ENCODE measurements around the gene ELFN2.

The ELFN2 gene

GRCh38 chr22:37377138-37377537, 50.1 kb downstream of the ELFN2 start:
- peak overlapping the region in 4 of 11 experiments; percentile 23 to 94 (median 80); a peak in 2 of 22 replicates for H3K27ac ChIP-seq
- H3K4me3 ChIP-seq = no peak overlapping the region
- H3K4me2 ChIP-seq = peak overlapping the region in 9 of 11 experiments; percentile 92 to 100 (median 98); a peak in 17 of 22 replicates
- H4K20me1 ChIP-seq = peaks cover 0 to 77% (median 4%) of the 10 kb centered on the region in 11 experiments; a peak in 9 of 22 replicates
- no peak for TF ChIP-seq Cebpa-rat (IDR thresholded peaks at IDR 0.05)
- no peaks in the 10 kb centered on the region for H3K36me3 ChIP-seq
- peak overlapping the region in 4 of 11 experiments; percentile 55 to 83 (median 79); a peak in 6 of 22 replicates for H3K9ac ChIP-seq
- no peaks in the 10 kb centered on the region for H3K9me3 ChIP-seq (replicated peaks in 1 of 11)
- peaks cover 62 to 100% (median 100%) of the 10 kb centered on the region in 10 experiments for H3K4me1 ChIP-seq
- peaks cover 0 to 100% (median 0%) of the 10 kb centered on the region in 11 experiments; a peak in 11 of 22 replicates for H3K27me3 ChIP-seq

- TF ChIP-seq Cebpa-rat (IDR thresholded peaks at IDR 0.05) = no peak
- H3K4me1 ChIP-seq = peaks cover 66 to 100% (median 100%) of the 10 kb centered on the region in 10 experiments
- H3K27ac ChIP-seq = peak overlapping the region in 5 of 11 experiments; percentile 15 to 94 (median 86); a peak in 6 of 22 replicates
- H3K27me3 ChIP-seq = peaks cover 0 to 100% (median 0%) of the 10 kb centered on the region in 11 experiments; a peak in 11 of 22 replicates
- H3K4me3 ChIP-seq = no peak overlapping the region; a peak in 1 of 20 replicates
- H3K9me3 ChIP-seq (replicated peaks in 1 of 11) = no peaks in the 10 kb centered on the region
- no peaks in the 10 kb centered on the region for H3K36me3 ChIP-seq
- H3K9ac ChIP-seq = peak overlapping the region in 5 of 11 experiments; percentile 10 to 87 (median 81); a peak in 5 of 22 replicates
- peaks cover 0 to 82% (median 4%) of the 10 kb centered on the region in 11 experiments; a peak in 9 of 22 replicates for H4K20me1 ChIP-seq
- peak overlapping the region in 10 of 11 experiments; percentile 92 to 100 (median 98); a peak in 20 of 22 replicates for H3K4me2 ChIP-seq
Measured at GRCh38 chr22:37376643-37377042, 50.6 kb downstream of the ELFN2 start.

GRCh38 chr22:37375801-37376200, 51.5 kb downstream of the ELFN2 start:
- peaks cover 68 to 100% (median 100%) of the 10 kb centered on the region in 10 experiments for H3K4me1 ChIP-seq

GRCh38 chr22:37374571-37374970, 52.7 kb downstream of the ELFN2 start:
- Histone ChIP-seq H4K20me1 (peaks cover 0 to 85% (median 4%) of the 10 kb centered on the region in 11 experiments; a peak in 8 of 22 replicates), H3K4me2 (peak overlapping the region; percentile 91 to 100 (median 98)), H3K27me3 (peaks cover 0 to 86% (median 0%) of the 10 kb centered on the region in 11 experiments; a peak in 11 of 22 replicates), H3K4me1 (peaks cover 79 to 100% (median 100%) of the 10 kb centered on the region in 10 experiments), H3K9ac (peak overlapping the region in 7 of 11 experiments; percentile 28 to 87 (median 77); a peak in 12 of 22 replicates), H3K4me3 (peak overlapping the region in 8 of 10 experiments; percentile 15 to 69 (median 52); a peak in 12 of 20 replicates), H3K27ac (peak overlapping the region in 6 of 11 experiments; percentile 57 to 94 (median 80); a peak in 11 of 22 replicates), H3K36me3 (no peaks in the 10 kb centered on the region), H3K9me3 (replicated peaks in 1 of 11) (no peaks in the 10 kb centered on the region)
- TF ChIP-seq Cebpa-rat (IDR thresholded peaks at IDR 0.05) = no peak

More at GRCh38 chr22:37375801-37376200, 51.5 kb downstream of the ELFN2 start:
- H3K27me3 ChIP-seq = peaks cover 0 to 99% (median 0%) of the 10 kb centered on the region in 11 experiments; a peak in 11 of 22 replicates
- H3K9ac ChIP-seq = peak overlapping the region in 8 of 11 experiments; percentile 5 to 87 (median 62); a peak in 13 of 22 replicates
- H4K20me1 ChIP-seq = peaks cover 0 to 87% (median 4%) of the 10 kb centered on the region in 11 experiments; a peak in 9 of 22 replicates
- no peaks in the 10 kb centered on the region for H3K36me3 ChIP-seq
- no peak for TF ChIP-seq Cebpa-rat (IDR thresholded peaks at IDR 0.05)
- H3K4me3 ChIP-seq = peak overlapping the region in 7 of 10 experiments; percentile 21 to 69 (median 57); a peak in 13 of 20 replicates
- peak overlapping the region; percentile 91 to 100 (median 98) for H3K4me2 ChIP-seq
- no peaks in the 10 kb centered on the region for H3K9me3 ChIP-seq (replicated peaks in 1 of 11)
- peak overlapping the region in 7 of 11 experiments; percentile 47 to 94 (median 74); a peak in 12 of 22 replicates for H3K27ac ChIP-seq

- no peak for TF ChIP-seq Cebpa-rat (IDR thresholded peaks at IDR 0.05)
- Histone ChIP-seq H4K20me1 (peaks cover 0 to 74% (median 0%) of the 10 kb centered on the region in 11 experiments; a peak in 6 of 22 replicates), H3K9ac (peak overlapping the region in 9 of 11 experiments; percentile 51 to 87 (median 67); a peak in 17 of 22 replicates), H3K4me2 (peak overlapping the region; percentile 91 to 100 (median 98)), H3K9me3 (replicated peaks in 1 of 11) (no peaks in the 10 kb centered on the region), H3K27me3 (peaks cover 0 to 82% (median 0%) of the 10 kb centered on the region in 11 experiments; a peak in 11 of 22 replicates), H3K4me3 (peak overlapping the region; percentile 36 to 69 (median 60); a peak in 18 of 20 replicates), H3K27ac (peak overlapping the region in 7 of 11 experiments; percentile 62 to 94 (median 86); a peak in 13 of 22 replicates), H3K36me3 (no peaks in the 10 kb centered on the region), H3K4me1 (peaks cover 87 to 100% (median 100%) of the 10 kb centered on the region in 10 experiments)
Measured at GRCh38 chr22:37373451-37373850, 53.8 kb downstream of the ELFN2 start.

GRCh38 chr22:37371911-37372310, 55.4 kb downstream of the ELFN2 start:
- Histone ChIP-seq H3K9me3 (replicated peaks in 1 of 11) (no peaks in the 10 kb centered on the region), H3K27ac (peak overlapping the region in 8 of 11 experiments; percentile 62 to 94 (median 81); a peak in 15 of 22 replicates), H3K27me3 (peaks cover 0 to 67% (median 0%) of the 10 kb centered on the region in 11 experiments; a peak in 10 of 22 replicates), H3K4me2 (peak overlapping the region; percentile 79 to 100 (median 98)), H3K4me1 (peaks cover 95 to 100% (median 100%) of the 10 kb centered on the region in 10 experiments), H3K9ac (peak overlapping the region in 9 of 11 experiments; percentile 14 to 87 (median 67); a peak in 16 of 22 replicates), H4K20me1 (peaks cover 0 to 65% (median 0%) of the 10 kb centered on the region in 11 experiments; a peak in 4 of 22 replicates), H3K4me3 (peak overlapping the region in 7 of 10 experiments; percentile 57 to 69 (median 65); a peak in 13 of 20 replicates), H3K36me3 (no peaks in the 10 kb centered on the region)
- TF ChIP-seq Cebpa-rat (IDR thresholded peaks at IDR 0.05) = no peak

- Histone ChIP-seq H3K4me1 (peaks cover 97 to 100% (median 100%) of the 10 kb centered on the region in 10 experiments), H3K27me3 (peaks cover 0 to 67% (median 0%) of the 10 kb centered on the region in 11 experiments; a peak in 10 of 22 replicates), H3K36me3 (no peaks in the 10 kb centered on the region), H3K27ac (peak overlapping the region in 8 of 11 experiments; percentile 62 to 94 (median 81); a peak in 16 of 22 replicates), H3K4me3 (peak overlapping the region in 7 of 10 experiments; percentile 57 to 69 (median 65); a peak in 12 of 20 replicates), H3K4me2 (peak overlapping the region; percentile 79 to 100 (median 98)), H4K20me1 (peaks cover 0 to 65% (median 0%) of the 10 kb centered on the region in 11 experiments; a peak in 3 of 22 replicates), H3K9ac (peak overlapping the region in 8 of 11 experiments; percentile 34 to 87 (median 72); a peak in 17 of 22 replicates), H3K9me3 (replicated peaks in 1 of 11) (no peaks in the 10 kb centered on the region)
- TF ChIP-seq Cebpa-rat (IDR thresholded peaks at IDR 0.05) = no peak
Measured at GRCh38 chr22:37371491-37371890, 55.8 kb downstream of the ELFN2 start.

- peak overlapping the region in 9 of 11 experiments; percentile 4 to 94 (median 76); a peak in 17 of 22 replicates for H3K27ac ChIP-seq
- no peaks in the 10 kb centered on the region for H3K36me3 ChIP-seq
Measured at GRCh38 chr22:37370306-37370979, 56.8 kb downstream of the ELFN2 start.

More at GRCh38 chr22:37370306-37370979, 56.8 kb downstream of the ELFN2 start:
- Histone ChIP-seq H3K4me1 (peaks cover 97 to 100% (median 100%) of the 10 kb centered on the region in 10 experiments), H3K4me2 (peak overlapping the region; percentile 88 to 100 (median 97)), H3K9ac (peak overlapping the region in 8 of 11 experiments; percentile 42 to 87 (median 72); a peak in 16 of 22 replicates), H4K20me1 (peaks cover 0 to 55% (median 0%) of the 10 kb centered on the region in 11 experiments; a peak in 2 of 22 replicates), H3K4me3 (peak overlapping the region in 5 of 10 experiments; percentile 11 to 69 (median 34); a peak in 8 of 20 replicates), H3K27me3 (peaks cover 0 to 62% (median 0%) of the 10 kb centered on the region in 11 experiments; a peak in 10 of 22 replicates), H3K9me3 (replicated peaks in 1 of 11) (no peaks in the 10 kb centered on the region)
- TF ChIP-seq Cebpa-rat (IDR thresholded peaks at IDR 0.05) = no peak

Data from BLaER1 treated with 17β-estradiol and CSF1 and Interleukin-3, amounts not matched to agents 10 nM and 100 nM (cell line).